GM19035 (cell line): ENCODE results near the gene ADGRG7.
A peak's percentile ranks its signal among the peaks of the same experiment; 100 is the strongest.
"Not testable (repeated sequence)": the region's sequence is repeated elsewhere in the genome, so short reads cannot be mapped to it uniquely, and the experiment has no call there.

Source experiments
- ATAC-seq: cut with Tn5 transposase; IDR thresholded peaks from one replicate; pipeline ENCODE4 v1.9.1; 2021; ENCODE audit not compliant: unreplicated experiment

The ADGRG7 gene

GRCh38 chr3:100641471-100642032, 32.2 kb downstream of the ADGRG7 start:
- no peak for ATAC-seq

- no peak for ATAC-seq
Measured at GRCh38 chr3:100645913-100646312, 36.5 kb downstream of the ADGRG7 start.

GRCh38 chr3:100647171-100647570, 37.8 kb downstream of the ADGRG7 start:
- no peak for ATAC-seq

- ATAC-seq = no peak
Measured at GRCh38 chr3:100647657-100648056, 38.3 kb downstream of the ADGRG7 start.

GRCh38 chr3:100650651-100651619, 41.5 kb downstream of the ADGRG7 start:
- peak; percentile 97 for ATAC-seq

- ATAC-seq = no peak
Measured at GRCh38 chr3:100653604-100654294, 44.3 kb downstream of the ADGRG7 start.

GRCh38 chr3:100656945-100657344, 47.5 kb downstream of the ADGRG7 start:
- ATAC-seq = no peak

- not testable (repeated sequence) for ATAC-seq
Measured at GRCh38 chr3:100661294-100661693, 51.9 kb downstream of the ADGRG7 start.

- no peak for ATAC-seq
Measured at GRCh38 chr3:100662113-100662823, 52.9 kb downstream of the ADGRG7 start.

- no peak for ATAC-seq
Measured at GRCh38 chr3:100665230-100665629, 55.8 kb downstream of the ADGRG7 start.

- not testable (repeated sequence) for ATAC-seq
Measured at GRCh38 chr3:100666699-100667098, 57.3 kb downstream of the ADGRG7 start.

- not testable (repeated sequence) for ATAC-seq
Measured at GRCh38 chr3:100667316-100667715, 57.9 kb downstream of the ADGRG7 start.

GRCh38 chr3:100670995-100671394, 61.6 kb downstream of the ADGRG7 start:
- ATAC-seq = not testable (repeated sequence)

- no peak for ATAC-seq
Measured at GRCh38 chr3:100681496-100681895, 72.1 kb downstream of the ADGRG7 start.

- no peak for ATAC-seq
Measured at GRCh38 chr3:100682056-100682853, 72.9 kb downstream of the ADGRG7 start.

GRCh38 chr3:100682854-100683760, 73.7 kb downstream of the ADGRG7 start:
- ATAC-seq = no peak

GRCh38 chr3:100693225-100693624, 83.8 kb downstream of the ADGRG7 start:
- no peak for ATAC-seq

GRCh38 chr3:100695696-100696095, 86.3 kb downstream of the ADGRG7 start:
- ATAC-seq = no peak

GRCh38 chr3:100696161-100696560, 86.8 kb downstream of the ADGRG7 start:
- ATAC-seq = no peak
